OCI-LY3 (cell line): ENCODE results near the gene MMD.

Experiments
- EZH2phosphoT487 ChIP-seq: fragments of 200-600 bp; shearing (Covaris generic); IDR thresholded peaks from 2 replicates; pipeline ENCODE4 v1.6.1; 2018; ENCODE audit warnings: antibody characterized with exemption, mixed run types, low read depth
- TF ChIP-seq, protein P1 (sequence below): fragments of 200-600, 300-600 bp; sonication (generic); IDR thresholded peaks from 2 replicates; pipeline ENCODE4 v1.5.1; 2014; ENCODE audit warnings: antibody characterized with exemption, low read length, low read depth

DNA sequence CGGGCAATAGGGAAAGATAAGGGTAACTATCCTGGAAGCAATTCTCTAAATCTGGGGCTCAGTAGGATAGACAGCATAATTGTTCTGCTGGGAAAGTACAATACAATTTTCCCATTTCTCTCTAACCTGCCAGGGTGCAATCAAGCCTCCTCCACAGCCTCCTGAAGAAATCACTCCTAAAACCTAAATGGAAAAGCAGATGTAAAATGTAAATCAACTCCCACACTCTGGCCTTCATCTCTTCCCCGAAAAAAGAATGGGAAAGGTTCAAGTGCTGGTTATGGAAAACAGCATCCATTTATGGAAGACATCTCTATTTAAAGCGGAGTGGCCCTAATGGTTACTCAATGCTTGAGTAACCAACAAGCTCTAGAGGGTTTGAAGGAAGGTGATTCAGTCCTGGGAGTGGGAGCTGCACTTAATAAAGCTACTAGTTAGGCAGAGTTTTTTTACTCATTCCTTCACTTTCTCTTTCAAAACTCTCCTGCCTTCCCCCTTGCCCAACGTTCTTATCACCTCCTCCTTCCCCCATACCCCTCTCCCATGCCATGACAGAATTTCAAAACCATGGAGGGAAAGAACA is 5.1 kb downstream of the MMD start:
- TF ChIP-seq, protein P1, sequence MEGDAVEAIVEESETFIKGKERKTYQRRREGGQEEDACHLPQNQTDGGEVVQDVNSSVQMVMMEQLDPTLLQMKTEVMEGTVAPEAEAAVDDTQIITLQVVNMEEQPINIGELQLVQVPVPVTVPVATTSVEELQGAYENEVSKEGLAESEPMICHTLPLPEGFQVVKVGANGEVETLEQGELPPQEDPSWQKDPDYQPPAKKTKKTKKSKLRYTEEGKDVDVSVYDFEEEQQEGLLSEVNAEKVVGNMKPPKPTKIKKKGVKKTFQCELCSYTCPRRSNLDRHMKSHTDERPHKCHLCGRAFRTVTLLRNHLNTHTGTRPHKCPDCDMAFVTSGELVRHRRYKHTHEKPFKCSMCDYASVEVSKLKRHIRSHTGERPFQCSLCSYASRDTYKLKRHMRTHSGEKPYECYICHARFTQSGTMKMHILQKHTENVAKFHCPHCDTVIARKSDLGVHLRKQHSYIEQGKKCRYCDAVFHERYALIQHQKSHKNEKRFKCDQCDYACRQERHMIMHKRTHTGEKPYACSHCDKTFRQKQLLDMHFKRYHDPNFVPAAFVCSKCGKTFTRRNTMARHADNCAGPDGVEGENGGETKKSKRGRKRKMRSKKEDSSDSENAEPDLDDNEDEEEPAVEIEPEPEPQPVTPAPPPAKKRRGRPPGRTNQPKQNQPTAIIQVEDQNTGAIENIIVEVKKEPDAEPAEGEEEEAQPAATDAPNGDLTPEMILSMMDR, result no peak
- TF ChIP-seq EZH2phosphoT487, result no peak
